Measurements from ENCODE around the gene VWA3B. TPM values are rescaled to one million over a fixed set of nuclear protein-coding genes. Genes with fewer than 3 reads are reported as not detected.

The VWA3B gene
- total RNA-seq, 1 donor from 2014 or later, result not detected

DNA sequence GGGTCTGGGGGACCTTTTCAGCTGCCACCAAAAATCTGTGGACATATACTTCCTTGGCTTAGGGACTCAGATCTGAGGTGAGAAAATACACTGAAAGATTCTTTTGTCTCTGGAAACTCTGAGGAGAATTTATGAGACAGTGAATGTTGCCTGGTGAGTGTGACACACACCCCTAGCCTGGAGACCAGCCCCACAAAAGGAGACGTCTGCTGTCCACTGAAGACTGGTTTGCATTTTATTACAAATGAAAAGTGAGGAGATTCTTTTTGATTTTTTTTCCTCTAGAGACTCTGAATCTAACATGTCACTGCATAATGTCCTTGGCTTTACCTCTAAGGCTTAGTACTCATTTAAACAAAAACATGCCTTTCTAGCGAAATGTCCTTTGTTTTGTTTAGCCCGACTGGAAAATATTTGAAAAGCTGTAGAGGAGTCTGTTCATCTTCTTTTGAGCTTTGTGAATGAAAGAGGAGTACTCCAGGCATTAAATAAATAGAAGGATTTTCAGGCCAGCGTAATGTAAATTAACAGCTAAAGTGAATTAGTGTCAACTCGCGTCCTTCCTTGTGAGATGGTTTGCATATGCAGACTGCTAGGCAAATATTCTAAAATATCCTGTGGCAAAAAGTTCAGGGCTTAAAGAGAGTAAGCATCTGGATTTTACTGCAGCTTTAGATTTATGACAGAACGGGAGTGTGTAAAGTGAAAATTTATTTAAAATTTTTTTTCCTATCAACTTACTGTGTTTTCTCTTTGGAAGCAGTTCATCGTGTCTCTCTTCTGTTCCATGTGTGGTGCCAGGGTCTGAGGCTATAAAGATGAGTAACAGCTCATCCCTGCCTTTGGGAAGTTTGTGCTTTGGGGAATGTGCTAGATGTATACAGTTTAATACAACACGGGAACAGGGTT, 125.4 kb downstream of the VWA3B start:
- ChIA-PET POLR2A (no interaction called here), CTCF (no interaction called here)
- TF ChIP-seq CTCF (IDR thresholded peaks at IDR 0.05), result no peak
- DNase-seq, result no peak
- intact Hi-C loops (cut with micrococcal nuclease), result no loop called here
- H3K27ac Mint-ChIP-seq, result no peak overlapping the region
- no peak overlapping the region for H3K4me3 Mint-ChIP-seq
- no peak for ATAC-seq (ENCODE audit: low read depth)
- no peaks in the 10 kb centered on the region for H3K36me3 Mint-ChIP-seq (ENCODE audit: low read depth)
- no peaks in the 10 kb centered on the region for H3K4me1 Mint-ChIP-seq
- H3K27me3 Mint-ChIP-seq, result peaks cover 34% of the 10 kb centered on the region
- no peaks in the 10 kb centered on the region for H3K9me3 Mint-ChIP-seq

- Mint-ChIP-seq H3K27me3 (peaks cover 16% of the 10 kb centered on the region), H3K27ac (no peak overlapping the region), H3K9me3 (peaks cover 7% of the 10 kb centered on the region), H3K4me1 (no peaks in the 10 kb centered on the region), H3K36me3 (ENCODE audit: low read depth) (no peaks in the 10 kb centered on the region), H3K4me3 (no peak overlapping the region)
- TF ChIP-seq CTCF (IDR thresholded peaks at IDR 0.05), result no peak
- ChIA-PET CTCF (no interaction called here), POLR2A (no interaction called here)
- ATAC-seq (ENCODE audit: low read depth) (no peak), DNase-seq (no peak)
- intact Hi-C loops (cut with micrococcal nuclease), result no loop called here
Measured at GRCh38 chr2:98216616-98217015, 129.6 kb downstream of the VWA3B start.

DNA sequence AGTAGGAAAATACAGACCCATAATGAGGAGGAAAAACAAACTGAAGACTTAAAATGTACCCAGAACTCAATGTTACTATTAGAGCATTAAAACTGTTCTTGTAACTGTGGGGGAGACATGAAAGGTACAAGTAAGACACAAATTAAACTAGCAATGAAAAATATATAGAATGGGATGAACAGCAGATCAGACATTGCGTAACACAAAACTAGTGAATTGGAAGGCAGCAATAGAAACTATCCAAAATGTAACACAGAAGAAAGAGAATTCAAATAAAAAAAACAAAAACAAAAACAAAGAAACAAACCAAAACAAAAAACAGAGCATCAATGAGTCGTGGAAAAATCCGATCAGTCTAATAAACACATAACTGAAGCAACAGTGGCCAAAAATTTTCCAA, 132.2 kb downstream of the VWA3B start:
- ATAC-seq (ENCODE audit: low read depth) (no peak), DNase-seq (no peak)
- no peak overlapping the region for H3K27ac Mint-ChIP-seq
- H3K9me3 Mint-ChIP-seq, result peaks cover 7% of the 10 kb centered on the region
- ChIA-PET POLR2A (no interaction called here), CTCF (no interaction called here)
- peaks cover 14% of the 10 kb centered on the region for H3K27me3 Mint-ChIP-seq
- no peaks in the 10 kb centered on the region for H3K4me1 Mint-ChIP-seq
- intact Hi-C loops (cut with micrococcal nuclease), result no loop called here
- no peak overlapping the region for H3K4me3 Mint-ChIP-seq
- H3K36me3 Mint-ChIP-seq (ENCODE audit: low read depth), result no peaks in the 10 kb centered on the region
- no peak for TF ChIP-seq CTCF (IDR thresholded peaks at IDR 0.05)

GRCh38 chr2:98233941-98234340, 147.0 kb downstream of the VWA3B start:
- H3K27ac Mint-ChIP-seq, result no peak overlapping the region

DNA sequence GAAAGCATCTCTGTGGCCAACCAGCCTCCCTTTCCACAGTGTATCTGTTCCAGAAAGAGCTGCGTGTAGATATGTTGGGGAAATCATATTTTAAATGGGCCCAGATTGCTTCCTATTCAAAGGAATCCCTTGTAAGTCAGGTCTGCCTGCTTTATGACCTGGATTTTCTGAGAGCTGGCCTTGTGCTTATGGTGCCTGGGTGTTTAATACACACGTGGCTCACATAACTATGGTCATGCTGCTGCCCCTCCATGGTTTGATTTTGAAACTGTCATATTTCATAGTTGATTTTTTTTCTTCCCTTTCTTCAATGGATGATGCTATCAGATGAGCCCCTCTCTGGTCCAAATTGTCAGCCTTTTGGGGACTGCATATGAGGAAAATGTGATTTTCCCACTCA, 147.8 kb downstream of the VWA3B start:
- intact Hi-C loops (cut with micrococcal nuclease), result no loop called here
- no peak for DNase-seq
- Mint-ChIP-seq H3K36me3 (ENCODE audit: low read depth) (no peaks in the 10 kb centered on the region), H3K27ac (no peak overlapping the region), H3K9me3 (no peaks in the 10 kb centered on the region), H3K27me3 (peaks cover 8% of the 10 kb centered on the region), H3K4me3 (no peak overlapping the region), H3K4me1 (no peaks in the 10 kb centered on the region)
- POLR2A ChIA-PET, result no interaction called here
- CTCF ChIA-PET, result no interaction called here
- no peak for TF ChIP-seq CTCF (IDR thresholded peaks at IDR 0.05)
- ATAC-seq (ENCODE audit: low read depth), result no peak

More at GRCh38 chr2:98233941-98234340, 147.0 kb downstream of the VWA3B start:
- ATAC-seq (ENCODE audit: low read depth), result no peak
- H3K4me3 Mint-ChIP-seq, result no peak overlapping the region
- no peak for TF ChIP-seq CTCF (IDR thresholded peaks at IDR 0.05)
- no peak for DNase-seq
- ChIA-PET POLR2A (no interaction called here), CTCF (no interaction called here)
- H3K27me3 Mint-ChIP-seq, result peaks cover 7% of the 10 kb centered on the region
- no peaks in the 10 kb centered on the region for H3K4me1 Mint-ChIP-seq
- no peaks in the 10 kb centered on the region for H3K36me3 Mint-ChIP-seq (ENCODE audit: low read depth)
- intact Hi-C loops (cut with micrococcal nuclease), result no loop called here
- no peaks in the 10 kb centered on the region for H3K9me3 Mint-ChIP-seq

All from activated B cell treated with CpG ODN at 0.5 μM for 24 hours (primary cell).